Lung (tissue), 12 donors: Measurements from ENCODE around the gene CCKAR. TPM values are rescaled to one million over a fixed set of nuclear protein-coding genes. Genes with fewer than 3 reads are reported as not detected.

Source experiments
- ATAC-seq: fragments of 200-7000 bp; cut with Tn5 transposase; one replicate; pipeline ENCODE4 v1.9.1; 2020; ENCODE audit warnings: moderate number of reproducible peaks; ENCODE audit not compliant: insufficient read depth, low FRiP score
- DNase-seq, 3 donors: peaks; one replicate each; pipeline ENCODE4 v3.0.0-alpha.2; 2013 to 2017
- H3K27ac ChIP-seq, 2 donors: one replicate each; pipeline ENCODE4 v1.5.1; 2013; ENCODE audit warnings: mild to moderate bottlenecking in 2 of 2, moderate library complexity in 2 of 2, control low read depth in 1 of 2, inconsistent platforms in 1 of 2, low read depth in 1 of 2, low read length in 1 of 2
- H3K27me3 ChIP-seq, 3 donors: one replicate each; pipeline ENCODE4 v1.5.1; 2013; ENCODE audit warnings: low read length in 2 of 3; ENCODE audit not compliant: control insufficient read depth in 3 of 3, insufficient read depth in 3 of 3
- H3K36me3 ChIP-seq, 4 donors: one replicate each; pipeline ENCODE4 v1.5.1; 2013; ENCODE audit warnings: low read length in 4 of 4, mild to moderate bottlenecking in 1 of 4, moderate library complexity in 1 of 4; ENCODE audit not compliant: control insufficient read depth in 4 of 4, insufficient read depth in 4 of 4
- H3K4me1 ChIP-seq, 5 donors: one replicate each; pipeline ENCODE4 v1.5.1; 2013; ENCODE audit warnings: low read length in 5 of 5, mild to moderate bottlenecking in 2 of 5, moderate library complexity in 1 of 5; ENCODE audit not compliant: control insufficient read depth in 5 of 5, insufficient read depth in 5 of 5
- H3K4me3 ChIP-seq: one replicate; pipeline ENCODE4 v1.5.1; 2013; ENCODE audit warnings: mild to moderate bottlenecking, control low read depth, moderate library complexity
- H3K9ac ChIP-seq, 2 donors: one replicate each; pipeline ENCODE4 v1.5.1; 2013; ENCODE audit warnings: low read length in 2 of 2, control low read depth in 1 of 2; ENCODE audit not compliant: insufficient read depth in 1 of 2
- H3K9me3 ChIP-seq, 4 donors: one replicate each; pipeline ENCODE4 v1.5.1; 2013; ENCODE audit warnings: low read length in 3 of 4, mild to moderate bottlenecking in 1 of 4, moderate library complexity in 1 of 4; ENCODE audit not compliant: control insufficient read depth in 4 of 4, insufficient read depth in 3 of 4
- CTCF ChIP-seq: IDR thresholded peaks from 2 replicates; pipeline ENCODE4 v1.5.1; 2012; ENCODE audit warnings: mild to moderate bottlenecking; ENCODE audit errors: control extremely low read depth, extremely low read depth
- WGBS, 2 donors: extraction: QIAGEN DNeasy Blood & Tissue Kit; methylation state at CpG; one replicate each; pipeline ENCODE4 v1.1.7; 2013; 5-methylcytosine and 5-hydroxymethylcytosine counted together
- polyA plus RNA-seq, 2 donors: library from polyadenylated mRNA; stranded (reverse); fragments of 200-250 nt; gene quantifications; one replicate each; pipeline ENCODE4 v1.2.1, GENCODE V29; 2013
- total RNA-seq, 2 donors: library from RNA; depleted of rRNA in 1 of 2; stranded (reverse); fragments of >200 nt in 1 of 2; gene quantifications; one replicate each; pipeline ENCODE4 v1.2.1, GENCODE V29; 2014 to 2021
- donor health status: control.
- donor health status: control.
- donor health status: Bipolar disorder and iron deficiency.
- donor health status: healthy.
- donor health status: DM: yes; HTN: yes; CAD: no.

Gene CCKAR
- total and polyA plus RNA-seq, 4 donors: 0.14 TPM; not detected in 3

GRCh38 chr4:26452565-26453531, 37.4 kb downstream of the CCKAR start:
- peaks cover 0 to 20% (median 3%) of the 10 kb centered on the region in 5 donors for H3K4me1 ChIP-seq
- H3K36me3 ChIP-seq: no peaks in the 10 kb centered on the region
- H3K9ac ChIP-seq: no peak overlapping the region
- no peak overlapping the region for H3K4me3 ChIP-seq
- peaks cover 0 to 7% (median 2%) of the 10 kb centered on the region in 4 donors for H3K9me3 ChIP-seq
- 66 to 80% methylated on average over 15 of the region's 15 CpGs for WGBS, 2 donors
- no peaks in the 10 kb centered on the region for H3K27me3 ChIP-seq
- TF ChIP-seq CTCF: no peak
- H3K27ac ChIP-seq: no peak overlapping the region
- ATAC-seq: no peak
- peak in 2 of 3 donors; percentile 44 to 62 for DNase-seq

GRCh38 chr4:26451597-26451996, 38.7 kb downstream of the CCKAR start:
- H3K9me3 ChIP-seq: peaks cover 0 to 7% (median 2%) of the 10 kb centered on the region in 4 donors
- no peaks in the 10 kb centered on the region for H3K36me3 ChIP-seq
- H3K4me1 ChIP-seq: peaks cover 0 to 11% (median 0%) of the 10 kb centered on the region in 5 donors
- H3K27me3 ChIP-seq: no peaks in the 10 kb centered on the region
- H3K9ac ChIP-seq: no peak overlapping the region
- ATAC-seq (no peak), DNase-seq (no peak)
- H3K4me3 ChIP-seq: no peak overlapping the region
- no peak for TF ChIP-seq CTCF
- 68 to 75% methylated on average over 3 of the region's 3 CpGs for WGBS, 2 donors
- no peak overlapping the region for H3K27ac ChIP-seq

DNA sequence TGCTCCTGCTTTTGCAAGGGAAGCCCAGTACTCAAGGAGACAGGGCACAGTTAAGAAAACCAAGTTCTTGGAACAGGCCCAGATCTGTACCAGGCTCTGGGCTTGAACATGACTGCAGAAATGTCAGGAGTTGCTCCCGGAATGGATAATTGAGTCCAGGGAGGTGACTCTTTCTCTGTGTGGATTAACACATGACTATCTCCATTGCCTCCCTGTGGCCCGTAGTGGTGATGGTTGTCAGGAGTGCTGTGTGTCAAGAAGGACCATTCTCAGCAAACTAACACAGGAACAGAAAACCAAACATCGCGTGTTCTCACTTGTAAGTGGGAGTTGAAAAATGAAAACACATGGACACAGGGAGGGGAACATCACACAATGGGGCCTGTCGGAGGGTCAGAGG, 39.9 kb downstream of the CCKAR start:
- 80 to 91% methylated on average over 5 of the region's 5 CpGs for WGBS, 2 donors
- H3K4me3 ChIP-seq: no peak overlapping the region
- H3K36me3 ChIP-seq: no peaks in the 10 kb centered on the region
- no peak for ATAC-seq
- H3K27ac ChIP-seq: no peak overlapping the region
- no peak overlapping the region for H3K9ac ChIP-seq
- peaks cover 0 to 7% (median 2%) of the 10 kb centered on the region in 4 donors for H3K9me3 ChIP-seq
- no peaks in the 10 kb centered on the region for H3K27me3 ChIP-seq
- no peak for DNase-seq
- no peak for TF ChIP-seq CTCF
- H3K4me1 ChIP-seq: peaks cover 0 to 11% (median 0%) of the 10 kb centered on the region in 5 donors
